T-helper 2 cell treated with Interferon-gamma antibody and Interleukin-4, amounts not matched to agents 5 μg/mL and 100 μg/mL, for 36 hours (primary cell): ENCODE measurements around the gene RHOD.
A peak's percentile ranks its signal among the peaks of the same experiment; 100 is the strongest.

Experiments
- DNase-seq: peaks from one replicate; pipeline ENCODE4 v3.0.0; 2021; ENCODE audit warnings: low spot score
- H3K27ac Mint-ChIP-seq: one replicate; pipeline ENCODE4 v1.8.0; 2021; ENCODE audit warnings: mild to moderate bottlenecking, mixed read lengths
- H3K27me3 Mint-ChIP-seq: one replicate; pipeline ENCODE4 v1.8.0; 2021; ENCODE audit warnings: low read depth, mixed read lengths
- H3K36me3 Mint-ChIP-seq: one replicate; pipeline ENCODE4 v1.8.0; 2021; ENCODE audit warnings: low read depth, mixed read lengths
- H3K4me1 Mint-ChIP-seq: one replicate; pipeline ENCODE4 v1.8.0; 2021; ENCODE audit warnings: low read depth, mixed read lengths
- H3K4me3 Mint-ChIP-seq: one replicate; pipeline ENCODE4 v1.8.0; 2022; ENCODE audit warnings: mild to moderate bottlenecking, moderate library complexity, mixed read lengths
- H3K9me3 Mint-ChIP-seq: one replicate; pipeline ENCODE4 v1.8.0; 2021; ENCODE audit warnings: mixed read lengths

The RHOD gene

GRCh38 chr11:67056267-67057204 lies at the start of gene RHOD:
TSS of gene RHOD (plus strand) at chr11:67056847. CDS start at chr11:67056903, 56 bp downstream.
- Mint-ChIP-seq H3K4me1 (peaks cover 7% of the 10 kb centered on the region), H3K27ac (no peak within 1 kb of the TSS), H3K36me3 (no peaks in the 10 kb centered on the region), H3K9me3 (no peaks in the 10 kb centered on the region), H3K4me3 (peak within 1 kb of the TSS; percentile 49), H3K27me3 (peaks cover 4% of the 10 kb centered on the region)
- no peak for DNase-seq

DNA sequence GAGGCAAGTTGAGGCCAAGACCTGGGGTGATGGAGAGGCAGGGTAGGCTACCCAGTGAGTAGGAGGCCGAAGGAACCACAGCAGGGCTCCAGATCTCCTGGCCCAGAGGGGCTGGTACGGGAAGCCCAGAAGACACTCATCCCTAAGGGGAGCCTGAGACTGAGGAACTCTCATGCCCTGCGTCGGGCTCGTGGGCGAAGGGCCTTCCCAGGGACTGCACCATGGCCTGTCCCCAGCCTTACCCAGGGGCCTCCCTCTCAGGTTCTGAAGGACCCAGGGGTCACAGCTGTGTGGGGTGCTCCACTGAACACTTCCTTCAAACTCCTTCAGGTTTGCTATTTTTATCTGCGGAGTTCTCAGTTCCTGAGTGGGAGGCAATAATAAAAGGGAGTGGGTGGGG lies 49.5 kb upstream of the RHOD start:
- no peak for DNase-seq
- no peaks in the 10 kb centered on the region for H3K9me3 Mint-ChIP-seq
- H3K4me1 Mint-ChIP-seq: peaks cover 2% of the 10 kb centered on the region
- no peaks in the 10 kb centered on the region for H3K36me3 Mint-ChIP-seq
- no peaks in the 10 kb centered on the region for H3K27me3 Mint-ChIP-seq
- H3K4me3 Mint-ChIP-seq: no peak overlapping the region
- H3K27ac Mint-ChIP-seq: no peak overlapping the region

- H3K4me3 Mint-ChIP-seq: no peak overlapping the region
- H3K27me3 Mint-ChIP-seq: no peaks in the 10 kb centered on the region
- no peaks in the 10 kb centered on the region for H3K36me3 Mint-ChIP-seq
- no peak overlapping the region for H3K27ac Mint-ChIP-seq
- no peaks in the 10 kb centered on the region for H3K9me3 Mint-ChIP-seq
- no peak for DNase-seq
- H3K4me1 Mint-ChIP-seq: peaks cover 2% of the 10 kb centered on the region
Observed at GRCh38 chr11:67010296-67010905, 46.2 kb upstream of the RHOD start.

DNA sequence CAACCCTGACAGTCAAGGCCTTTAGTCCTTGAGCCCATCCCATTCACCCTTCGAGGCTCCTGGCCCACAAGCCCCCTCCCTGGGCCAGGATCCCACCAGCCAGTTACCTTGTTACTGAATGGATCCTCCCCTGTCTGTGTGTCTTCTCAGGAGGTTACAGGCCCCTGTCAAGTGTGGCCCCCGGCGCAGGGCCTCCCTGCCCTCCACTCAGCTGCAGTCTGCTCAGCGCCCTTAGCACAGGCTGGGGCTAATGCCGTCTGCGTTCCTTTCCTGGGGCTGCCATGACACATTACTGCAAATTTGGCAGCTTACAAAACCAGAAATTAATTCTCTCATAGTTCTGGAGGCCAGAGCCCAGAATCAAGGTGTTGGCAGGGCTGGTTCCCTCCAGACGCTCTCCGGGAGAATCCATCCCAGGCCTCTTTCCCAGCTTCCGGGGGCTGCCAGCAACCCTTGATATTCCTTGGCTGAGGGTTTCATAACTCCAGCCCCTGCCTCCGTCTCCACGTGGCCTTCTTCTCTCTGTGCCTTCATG lies 43.1 kb upstream of the RHOD start:
- Mint-ChIP-seq H3K36me3 (no peaks in the 10 kb centered on the region), H3K9me3 (no peaks in the 10 kb centered on the region)

GRCh38 chr11:67014343-67014742 lies 42.3 kb upstream of the RHOD start:
- H3K27ac Mint-ChIP-seq: no peak overlapping the region
- H3K4me1 Mint-ChIP-seq: no peaks in the 10 kb centered on the region
- DNase-seq: no peak
- no peaks in the 10 kb centered on the region for H3K36me3 Mint-ChIP-seq
- peaks cover 3% of the 10 kb centered on the region for H3K9me3 Mint-ChIP-seq
- peaks cover 5% of the 10 kb centered on the region for H3K27me3 Mint-ChIP-seq
- H3K4me3 Mint-ChIP-seq: no peak overlapping the region

More for the DNA sequence above, 43.1 kb upstream of the RHOD start:
- H3K4me1 Mint-ChIP-seq: no peaks in the 10 kb centered on the region
- no peak overlapping the region for H3K4me3 Mint-ChIP-seq
- DNase-seq: no peak
- H3K27ac Mint-ChIP-seq: no peak overlapping the region
- peaks cover under 1% of the 10 kb centered on the region for H3K27me3 Mint-ChIP-seq

GRCh38 chr11:67015048-67015447 lies 41.6 kb upstream of the RHOD start:
- H3K4me3 Mint-ChIP-seq: no peak overlapping the region
- no peak overlapping the region for H3K27ac Mint-ChIP-seq
- peaks cover 3% of the 10 kb centered on the region for H3K9me3 Mint-ChIP-seq

DNA sequence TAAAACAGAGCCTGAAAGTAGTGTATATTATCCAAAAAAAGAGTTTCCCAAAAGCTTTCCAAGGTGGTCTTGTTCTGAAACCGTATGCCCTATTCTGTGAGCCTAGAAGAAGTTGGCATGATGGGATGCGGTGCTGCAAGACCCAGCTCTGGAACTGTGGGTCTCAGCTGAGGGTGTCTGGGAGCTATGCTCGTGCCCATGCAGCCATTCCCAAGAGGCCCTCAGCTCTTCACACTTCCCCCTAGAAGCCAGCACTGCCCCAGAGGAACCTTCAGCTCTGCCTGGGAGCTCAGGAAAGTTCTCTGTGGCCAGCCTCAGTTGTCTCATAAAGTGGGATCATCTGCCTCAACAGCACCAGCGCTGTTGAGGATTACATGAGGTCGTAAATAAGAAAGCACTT lies 40.1 kb upstream of the RHOD start:
- Mint-ChIP-seq H3K9me3 (peaks cover 3% of the 10 kb centered on the region), H3K4me3 (no peak overlapping the region), H3K27ac (no peak overlapping the region), H3K36me3 (no peaks in the 10 kb centered on the region), H3K27me3 (peaks cover 21% of the 10 kb centered on the region), H3K4me1 (no peaks in the 10 kb centered on the region)
- DNase-seq: no peak

More at GRCh38 chr11:67015048-67015447, 41.6 kb upstream of the RHOD start:
- peaks cover 8% of the 10 kb centered on the region for H3K27me3 Mint-ChIP-seq
- no peaks in the 10 kb centered on the region for H3K36me3 Mint-ChIP-seq
- H3K4me1 Mint-ChIP-seq: no peaks in the 10 kb centered on the region
- DNase-seq: no peak

DNA sequence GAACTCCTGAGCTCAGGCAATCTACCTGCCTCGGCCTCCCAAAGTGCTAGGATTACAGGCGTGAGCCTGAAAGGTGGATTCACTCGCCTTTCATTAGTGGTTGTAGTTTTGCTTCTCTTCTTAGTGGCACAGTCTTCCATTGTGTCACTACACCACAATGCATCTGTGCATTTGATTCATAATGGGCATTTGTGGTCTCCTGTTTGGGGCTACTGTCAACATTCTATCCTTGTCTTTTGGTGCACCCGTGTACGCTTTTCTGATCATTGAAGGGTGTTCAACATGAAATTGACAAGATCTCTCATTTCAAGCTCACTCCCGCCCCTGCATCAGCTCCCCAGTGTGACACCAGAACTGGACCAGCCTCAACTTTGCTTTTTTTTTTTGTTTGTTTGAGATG lies 35.7 kb upstream of the RHOD start:
- Mint-ChIP-seq H3K4me1 (peaks cover 11% of the 10 kb centered on the region), H3K27ac (no peak overlapping the region), H3K27me3 (peaks cover 57% of the 10 kb centered on the region), H3K36me3 (no peaks in the 10 kb centered on the region), H3K9me3 (peaks cover 3% of the 10 kb centered on the region), H3K4me3 (no peak overlapping the region)
- DNase-seq: no peak

DNA sequence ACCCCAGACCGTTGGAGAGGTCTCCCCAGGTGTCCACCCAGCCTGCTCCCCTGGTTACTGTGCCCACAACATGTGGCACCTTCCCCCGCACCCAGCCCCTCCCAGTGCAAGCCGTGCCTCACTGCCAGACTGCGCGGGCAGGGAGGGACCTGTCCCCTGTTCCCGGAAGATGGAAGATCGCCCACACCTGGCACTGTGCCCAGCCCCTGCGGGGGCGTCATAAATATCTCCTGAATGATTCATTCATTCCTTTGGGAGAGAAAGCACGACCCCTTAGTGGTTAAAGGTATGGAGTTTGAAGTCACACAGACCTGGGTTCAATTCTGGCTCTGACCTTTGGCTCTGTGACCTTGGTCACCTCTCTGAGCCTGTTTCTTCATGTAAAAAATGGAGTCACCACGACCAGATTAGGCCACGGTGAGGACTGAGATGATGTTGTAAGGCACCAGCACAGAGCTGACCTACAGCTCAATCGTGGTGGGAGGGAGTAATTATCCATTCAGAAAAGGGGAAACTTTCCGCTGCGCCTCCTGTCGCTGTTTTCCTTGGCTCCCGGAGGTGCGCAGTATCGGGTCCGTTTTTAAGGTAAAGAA lies 34.2 kb upstream of the RHOD start:
- Mint-ChIP-seq H3K36me3 (no peaks in the 10 kb centered on the region), H3K27me3 (peaks cover 69% of the 10 kb centered on the region), H3K27ac (no peak overlapping the region), H3K9me3 (peaks cover 3% of the 10 kb centered on the region), H3K4me1 (peaks cover 11% of the 10 kb centered on the region), H3K4me3 (no peak overlapping the region)
- no peak for DNase-seq

DNA sequence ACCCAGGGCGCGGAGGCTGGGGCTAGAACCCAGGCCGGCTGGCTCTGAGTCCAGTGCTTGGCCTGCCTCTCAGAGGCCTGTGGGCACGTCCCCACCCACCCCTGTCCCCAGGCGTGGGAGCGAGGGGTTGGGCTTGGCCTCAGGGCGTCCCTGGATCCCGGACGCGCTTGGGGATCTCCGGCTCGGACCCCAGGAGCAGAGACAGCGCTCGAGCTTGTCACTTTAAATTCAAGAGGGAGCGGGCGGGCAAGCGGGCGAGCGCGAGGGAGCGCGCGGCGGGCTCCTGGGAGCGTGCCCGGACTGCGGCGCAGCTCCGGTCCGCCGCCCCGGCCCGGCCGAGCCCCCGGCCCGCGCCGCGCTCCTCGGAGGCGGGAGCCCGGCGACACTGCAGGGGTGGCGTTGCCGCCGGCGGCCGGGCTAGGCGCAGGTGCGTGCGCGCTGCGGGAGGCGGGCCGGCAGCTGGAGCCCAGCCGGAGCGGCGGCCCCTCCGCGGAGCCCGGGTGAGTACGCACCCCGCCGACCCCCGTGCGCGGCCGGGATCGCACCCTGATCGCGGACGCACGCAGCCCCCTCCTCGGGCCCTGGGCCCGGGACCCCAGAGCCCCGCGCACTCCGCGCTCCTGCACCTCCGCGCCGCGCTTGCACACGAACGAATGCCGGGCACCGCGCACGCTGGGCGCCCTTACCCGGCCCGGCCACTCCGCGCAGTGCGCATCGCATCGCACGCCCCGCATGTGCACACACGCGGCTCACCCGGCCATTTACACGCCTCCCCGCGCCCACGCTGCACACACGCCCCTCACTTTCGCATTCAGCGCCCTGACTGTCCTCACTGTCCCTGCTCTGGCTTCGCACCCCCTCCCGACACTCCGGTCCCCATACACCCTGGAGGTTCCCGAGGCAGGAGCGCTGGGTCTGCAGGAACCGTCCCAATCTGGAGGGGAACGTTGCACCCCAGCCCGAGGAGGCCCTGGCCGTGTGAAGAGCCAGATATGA lies 33.4 kb upstream of the RHOD start, which contains the start of gene SYT12:
SYT12 (plus strand) TSS at position 174 of the 996 bp plus-strand sequence. CDS start 7,011 bp downstream, outside the sequence.
- H3K9me3 Mint-ChIP-seq: peaks cover 3% of the 10 kb centered on the region
- peaks cover 69% of the 10 kb centered on the region for H3K27me3 Mint-ChIP-seq
- DNase-seq: peak; percentile 11
- H3K27ac Mint-ChIP-seq: no peak within 1 kb of the TSS
- H3K36me3 Mint-ChIP-seq: no peaks in the 10 kb centered on the region
- peaks cover 11% of the 10 kb centered on the region for H3K4me1 Mint-ChIP-seq
- peak within 1 kb of the TSS; percentile 53 for H3K4me3 Mint-ChIP-seq

- DNase-seq: no peak
- Mint-ChIP-seq H3K27ac (no peak overlapping the region), H3K4me1 (peaks cover 11% of the 10 kb centered on the region), H3K4me3 (peak overlapping the region; percentile 53), H3K36me3 (no peaks in the 10 kb centered on the region), H3K9me3 (peaks cover under 1% of the 10 kb centered on the region), H3K27me3 (peaks cover 68% of the 10 kb centered on the region)
Observed at GRCh38 chr11:67023957-67024353, 32.7 kb upstream of the RHOD start.

DNA sequence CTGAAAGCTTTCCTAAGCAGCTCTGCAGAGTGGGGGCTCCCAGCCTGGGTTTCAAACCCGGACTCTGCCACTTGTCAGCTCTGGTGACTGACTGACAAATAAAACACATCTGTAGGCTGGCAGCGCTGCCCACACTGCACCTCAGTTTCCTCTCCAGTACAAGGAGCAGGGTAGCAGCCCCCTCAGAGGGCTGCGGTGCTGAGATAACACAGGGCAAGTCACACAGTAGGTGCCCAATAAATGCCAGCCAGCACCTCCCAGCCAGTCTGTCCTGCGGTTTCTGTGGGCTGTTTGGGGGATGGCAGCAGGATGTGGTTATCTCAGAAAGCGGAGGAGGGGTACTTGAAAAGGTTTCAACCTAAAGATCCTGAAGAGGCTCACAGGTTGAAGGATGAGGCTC lies 32.2 kb upstream of the RHOD start:
- H3K9me3 Mint-ChIP-seq: no peaks in the 10 kb centered on the region
- H3K36me3 Mint-ChIP-seq: no peaks in the 10 kb centered on the region
- H3K4me1 Mint-ChIP-seq: peaks cover 11% of the 10 kb centered on the region
- peak overlapping the region; percentile 62 for H3K4me3 Mint-ChIP-seq
- peak overlapping the region; percentile 34 for H3K27ac Mint-ChIP-seq
- H3K27me3 Mint-ChIP-seq: peaks cover 67% of the 10 kb centered on the region
- DNase-seq: peak; percentile 60

DNA sequence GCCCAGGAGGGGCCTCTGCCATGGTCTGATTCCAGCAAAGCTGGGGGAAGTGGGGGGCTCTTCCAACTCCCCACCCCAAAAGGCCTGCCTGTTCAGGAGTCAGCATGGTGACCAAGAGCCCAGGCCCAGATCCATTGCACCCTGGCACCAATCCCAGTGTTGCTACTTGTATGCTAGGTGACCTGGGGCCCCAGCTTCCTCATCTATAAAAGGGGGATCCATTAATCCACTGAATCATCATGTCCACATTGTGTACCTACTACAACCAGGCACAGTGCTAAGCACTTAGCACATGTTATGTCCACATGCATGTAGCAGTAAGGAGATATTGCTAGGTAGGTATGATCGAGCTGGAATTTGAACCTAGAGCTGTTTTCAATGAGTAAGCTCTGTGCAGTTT lies 31.7 kb upstream of the RHOD start:
- Mint-ChIP-seq H3K27me3 (peaks cover 68% of the 10 kb centered on the region), H3K4me1 (peaks cover 11% of the 10 kb centered on the region), H3K4me3 (peak overlapping the region; percentile 62), H3K36me3 (no peaks in the 10 kb centered on the region), H3K27ac (no peak overlapping the region), H3K9me3 (no peaks in the 10 kb centered on the region)
- no peak for DNase-seq
